ENCODE measurements around the gene CGB3. TPM values are rescaled to one million over a fixed set of nuclear protein-coding genes. Genes with fewer than 3 reads are reported as not detected.
"Not testable (repeated sequence)": the region's sequence is repeated elsewhere in the genome, so short reads cannot be mapped to it uniquely, and the experiment has no call there.

The CGB3 gene
- total and polyA plus RNA-seq, 4 donors, result not detected

GRCh38 chr19:49031642-49032301, 7.6 kb upstream of the CGB3 start, which contains the start of gene CGB2:
Gene CGB2 (plus strand): TSS chr19:49031890. CDS start chr19:49032096, 206 bp downstream.
- ATAC-seq (ENCODE audit: low FRiP score); DNase-seq; H3K9me3 ChIP-seq (ENCODE audit: control insufficient read depth, low read length); intact Hi-C loops (cut with DNase I); H3K36me3 ChIP-seq (ENCODE audit: control insufficient read depth in 1 of 2, insufficient read depth in 2 of 2, low read length in 1 of 2); H3K4me1 ChIP-seq (ENCODE audit: control insufficient read depth in 1 of 2, insufficient read depth in 2 of 2, low read length in 2 of 2); H3K4me3 ChIP-seq (ENCODE audit: low read length in 2 of 2); H3K27ac ChIP-seq (ENCODE audit: low read depth in 1 of 2, low read length in 2 of 2); H3K27me3 ChIP-seq (ENCODE audit: control insufficient read depth in 1 of 2, insufficient read depth in 2 of 2, low read length in 1 of 2): not testable (repeated sequence)
- WGBS, 2 donors, result 17 to 25% methylated on average over 25 to 28 of the region's 28 CpGs

GRCh38 chr19:49030323-49030722, 6.2 kb upstream of the CGB3 start:
- H3K36me3 ChIP-seq (ENCODE audit: control insufficient read depth in 1 of 2, insufficient read depth in 2 of 2, low read length in 1 of 2); H3K4me1 ChIP-seq (ENCODE audit: control insufficient read depth in 1 of 2, insufficient read depth in 2 of 2, low read length in 2 of 2); H3K27ac ChIP-seq (ENCODE audit: low read depth in 1 of 2, low read length in 2 of 2); DNase-seq; ATAC-seq (ENCODE audit: low FRiP score); intact Hi-C loops (cut with DNase I); H3K4me3 ChIP-seq (ENCODE audit: low read length in 2 of 2); H3K27me3 ChIP-seq (ENCODE audit: control insufficient read depth in 1 of 2, insufficient read depth in 2 of 2, low read length in 1 of 2); H3K9me3 ChIP-seq (ENCODE audit: control insufficient read depth, low read length): not testable (repeated sequence)
- 91 to 96% methylated on average over 2 to 6 of the region's 8 CpGs for WGBS, 2 donors

- ATAC-seq (ENCODE audit: low FRiP score); H3K9me3 ChIP-seq (ENCODE audit: control insufficient read depth, low read length); H3K36me3 ChIP-seq (ENCODE audit: control insufficient read depth in 1 of 2, insufficient read depth in 2 of 2, low read length in 1 of 2); H3K4me1 ChIP-seq (ENCODE audit: control insufficient read depth in 1 of 2, insufficient read depth in 2 of 2, low read length in 2 of 2); H3K27me3 ChIP-seq (ENCODE audit: control insufficient read depth in 1 of 2, insufficient read depth in 2 of 2, low read length in 1 of 2); intact Hi-C loops (cut with DNase I); H3K27ac ChIP-seq (ENCODE audit: low read depth in 1 of 2, low read length in 2 of 2); H3K4me3 ChIP-seq (ENCODE audit: low read length in 2 of 2); DNase-seq: not testable (repeated sequence)
- WGBS, 2 donors, result 85 to 90% methylated on average over 12 to 14 of the region's 14 CpGs
These were observed 5.6 kb upstream of the CGB3 start for GRCh38 chr19:49029749-49030148.

GRCh38 chr19:49028686-49029085, 4.6 kb upstream of the CGB3 start:
- H3K27me3 ChIP-seq (ENCODE audit: control insufficient read depth in 1 of 2, insufficient read depth in 2 of 2, low read length in 1 of 2); H3K4me1 ChIP-seq (ENCODE audit: control insufficient read depth in 1 of 2, insufficient read depth in 2 of 2, low read length in 2 of 2); H3K36me3 ChIP-seq (ENCODE audit: control insufficient read depth in 1 of 2, insufficient read depth in 2 of 2, low read length in 1 of 2); DNase-seq; intact Hi-C loops (cut with DNase I); H3K27ac ChIP-seq (ENCODE audit: low read depth in 1 of 2, low read length in 2 of 2); H3K9me3 ChIP-seq (ENCODE audit: control insufficient read depth, low read length); H3K4me3 ChIP-seq (ENCODE audit: low read length in 2 of 2); ATAC-seq (ENCODE audit: low FRiP score): not testable (repeated sequence)
- 84 to 87% methylated on average over 4 to 9 of the region's 9 CpGs for WGBS, 2 donors

GRCh38 chr19:49025599-49025998, 1.5 kb upstream of the CGB3 start:
- H3K4me1 ChIP-seq (ENCODE audit: control insufficient read depth in 1 of 2, insufficient read depth in 2 of 2, low read length in 2 of 2); intact Hi-C loops (cut with DNase I): not testable (repeated sequence)

GRCh38 chr19:49025088-49025487, 955 bp upstream of the CGB3 start:
- H3K27ac ChIP-seq (ENCODE audit: low read depth in 1 of 2, low read length in 2 of 2); H3K4me3 ChIP-seq (ENCODE audit: low read length in 2 of 2); H3K9me3 ChIP-seq (ENCODE audit: control insufficient read depth, low read length); ATAC-seq (ENCODE audit: low FRiP score); H3K27me3 ChIP-seq (ENCODE audit: control insufficient read depth in 1 of 2, insufficient read depth in 2 of 2, low read length in 1 of 2); H3K36me3 ChIP-seq (ENCODE audit: control insufficient read depth in 1 of 2, insufficient read depth in 2 of 2, low read length in 1 of 2); H3K4me1 ChIP-seq (ENCODE audit: control insufficient read depth in 1 of 2, insufficient read depth in 2 of 2, low read length in 2 of 2); DNase-seq; intact Hi-C loops (cut with DNase I): not testable (repeated sequence)
- 91 to 94% methylated on average over 3 to 4 of the region's 6 CpGs for WGBS, 2 donors

More at GRCh38 chr19:49025599-49025998, 1.5 kb upstream of the CGB3 start:
- not testable (repeated sequence) for ATAC-seq (ENCODE audit: low FRiP score); H3K36me3 ChIP-seq (ENCODE audit: control insufficient read depth in 1 of 2, insufficient read depth in 2 of 2, low read length in 1 of 2); H3K27me3 ChIP-seq (ENCODE audit: control insufficient read depth in 1 of 2, insufficient read depth in 2 of 2, low read length in 1 of 2); H3K9me3 ChIP-seq (ENCODE audit: control insufficient read depth, low read length); H3K27ac ChIP-seq (ENCODE audit: low read depth in 1 of 2, low read length in 2 of 2); DNase-seq; H3K4me3 ChIP-seq (ENCODE audit: low read length in 2 of 2)
- 80 to 89% methylated on average over 23 of the region's 23 CpGs for WGBS, 2 donors

- intact Hi-C loops (cut with DNase I), result no loop called here
- Histone ChIP-seq H3K27me3 (ENCODE audit: control insufficient read depth in 1 of 2, insufficient read depth in 2 of 2, low read length in 1 of 2) (no peaks in the 10 kb centered on the region), H3K4me1 (ENCODE audit: control insufficient read depth in 1 of 2, insufficient read depth in 2 of 2, low read length in 2 of 2) (no peaks in the 10 kb centered on the region), H3K36me3 (ENCODE audit: control insufficient read depth in 1 of 2, insufficient read depth in 2 of 2, low read length in 1 of 2) (no peaks in the 10 kb centered on the region), H3K9me3 (ENCODE audit: control insufficient read depth, low read length) (no peaks in the 10 kb centered on the region), H3K27ac (ENCODE audit: low read depth in 1 of 2, low read length in 2 of 2) (no peak overlapping the region), H3K4me3 (ENCODE audit: low read length in 2 of 2) (no peak overlapping the region)
- 89 to 94% methylated on average over 9 of the region's 9 CpGs for WGBS, 2 donors
- no peak for ATAC-seq (ENCODE audit: low FRiP score)
- no peak for DNase-seq
These were observed 2.0 kb downstream of the CGB3 start for GRCh38 chr19:49022116-49022515.

GRCh38 chr19:49020931-49021895, 2.9 kb downstream of the CGB3 start:
- no peaks in the 10 kb centered on the region for H3K9me3 ChIP-seq (ENCODE audit: control insufficient read depth, low read length)
- no peaks in the 10 kb centered on the region for H3K36me3 ChIP-seq (ENCODE audit: control insufficient read depth in 1 of 2, insufficient read depth in 2 of 2, low read length in 1 of 2)
- ATAC-seq (ENCODE audit: low FRiP score) (no peak), DNase-seq (no peak)
- intact Hi-C loops (cut with DNase I), result no loop called here
- WGBS, 2 donors, result 50 to 51% methylated on average over 16 of the region's 16 CpGs
- no peak overlapping the region for H3K27ac ChIP-seq (ENCODE audit: low read depth in 1 of 2, low read length in 2 of 2)
- H3K27me3 ChIP-seq (ENCODE audit: control insufficient read depth in 1 of 2, insufficient read depth in 2 of 2, low read length in 1 of 2), result no peaks in the 10 kb centered on the region
- no peaks in the 10 kb centered on the region for H3K4me1 ChIP-seq (ENCODE audit: control insufficient read depth in 1 of 2, insufficient read depth in 2 of 2, low read length in 2 of 2)
- no peak overlapping the region for H3K4me3 ChIP-seq (ENCODE audit: low read length in 2 of 2)

Data from aorta (tissue), 5 donors.